GM18951 (cell line): Measurements from ENCODE around the gene CFHR5.

Experiments used
- POLR2A ChIP-seq: IDR thresholded peaks from 4 replicates; pipeline ENCODE4 v1.6.1; 2011; ENCODE audit warnings: mild to moderate bottlenecking; ENCODE audit not compliant: insufficient read length, insufficient read depth; ENCODE audit errors: extremely low read depth
- in situ Hi-C: fragments of 300-500 bp; cut with MboI; formaldehyde crosslinking; loops from one replicate; pipeline ENCODE4 v1.12.0; 2022; ENCODE audit warnings: low sequenced_read_pairs, mixed read lengths, inconsistent platforms; ENCODE audit not compliant: unreplicated experiment

CFHR5 gene

DNA sequence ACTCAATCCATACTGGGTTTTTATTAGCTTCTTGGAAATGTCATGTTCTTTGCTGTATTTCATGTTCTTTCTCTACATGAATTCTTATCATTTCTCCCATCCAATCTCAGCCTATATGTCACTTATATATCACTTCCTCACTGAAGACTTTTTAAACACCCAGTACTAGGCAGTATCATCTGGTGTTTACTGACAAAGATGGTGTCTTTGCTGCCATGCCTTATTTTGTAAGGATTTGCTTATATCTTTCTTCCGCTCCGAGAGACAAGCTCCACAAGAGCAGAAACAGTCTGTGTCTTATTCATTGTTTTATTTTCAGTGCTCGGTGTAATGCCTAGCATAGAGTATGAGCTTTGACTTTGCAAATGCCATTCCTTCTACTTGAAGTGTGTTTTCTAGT, 59.5 kb downstream of the CFHR5 start:
- TF ChIP-seq POLR2A = no peak
- in situ Hi-C loops = no loop called here

DNA sequence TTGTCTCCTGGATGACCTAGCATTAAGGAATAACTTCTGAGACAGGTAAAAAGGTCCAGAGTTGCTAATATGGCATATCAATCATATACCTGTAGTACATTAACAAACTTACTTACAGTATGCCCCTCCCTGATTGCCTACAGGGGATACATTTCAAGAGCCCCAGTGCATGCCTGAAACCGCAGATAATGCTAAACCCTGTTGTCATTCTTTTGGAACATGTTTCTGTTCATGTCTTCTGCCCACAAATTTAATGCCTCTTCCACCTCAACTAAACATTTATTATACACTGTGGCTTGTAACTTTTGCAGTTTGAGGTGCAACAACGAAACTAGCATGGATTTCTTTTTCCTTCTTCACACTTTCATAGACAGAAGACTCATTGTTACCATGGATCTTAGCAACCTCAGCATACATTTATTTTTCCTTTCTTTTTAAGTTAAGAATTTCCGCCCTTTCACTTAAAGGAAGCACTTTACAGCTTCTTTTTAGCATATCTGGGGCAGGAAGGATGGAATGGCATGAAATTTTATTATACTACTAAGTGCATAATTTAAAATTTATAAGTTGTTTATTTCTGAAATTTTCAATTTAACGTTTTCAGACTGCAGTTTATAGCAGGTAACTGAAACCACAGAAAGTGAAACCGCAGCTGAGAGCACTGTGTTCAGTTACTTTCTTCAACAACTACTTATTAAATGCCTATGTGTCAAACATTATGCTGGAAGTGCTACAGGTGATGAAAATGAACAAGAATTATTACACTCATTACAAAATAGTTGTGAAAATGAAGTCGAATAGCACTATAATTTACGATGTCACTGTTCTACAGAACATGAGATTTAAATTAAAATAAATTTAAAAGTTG, 64.4 kb downstream of the CFHR5 start:
- in situ Hi-C loops = no loop called here
- TF ChIP-seq POLR2A = no peak

DNA sequence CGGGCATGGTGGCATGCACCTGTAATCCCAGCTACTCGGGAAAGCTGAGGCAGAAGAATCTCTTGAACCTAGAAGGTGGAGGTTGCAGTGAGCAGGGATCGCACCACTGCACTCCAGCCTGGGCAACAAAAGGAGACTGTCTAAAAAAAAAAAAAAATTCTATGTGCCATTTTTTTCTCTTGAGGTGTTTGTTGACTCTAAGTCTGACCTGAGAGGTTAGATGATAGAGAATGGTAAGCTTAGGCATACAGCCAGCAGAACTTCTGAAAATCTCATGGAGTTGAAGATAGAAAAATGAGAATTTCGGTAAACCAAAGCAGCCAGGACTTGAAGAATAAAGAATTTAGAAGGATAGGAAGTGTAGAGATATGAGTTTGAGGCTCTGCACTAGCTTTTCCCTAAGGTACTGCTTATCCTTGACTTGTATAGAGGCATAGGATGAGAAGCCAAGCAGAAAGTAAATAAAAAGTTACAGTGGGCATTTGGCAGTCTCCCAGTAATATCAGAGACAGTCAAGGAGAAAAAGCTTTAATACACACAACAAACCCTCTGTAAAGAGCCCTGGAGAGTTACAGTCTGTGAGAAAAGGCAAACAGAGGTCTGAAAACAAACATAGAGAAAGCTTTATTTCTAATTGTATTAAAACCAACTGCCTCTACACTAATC, 65.5 kb downstream of the CFHR5 start:
- no peak for TF ChIP-seq POLR2A
- in situ Hi-C loops = no loop called here

DNA sequence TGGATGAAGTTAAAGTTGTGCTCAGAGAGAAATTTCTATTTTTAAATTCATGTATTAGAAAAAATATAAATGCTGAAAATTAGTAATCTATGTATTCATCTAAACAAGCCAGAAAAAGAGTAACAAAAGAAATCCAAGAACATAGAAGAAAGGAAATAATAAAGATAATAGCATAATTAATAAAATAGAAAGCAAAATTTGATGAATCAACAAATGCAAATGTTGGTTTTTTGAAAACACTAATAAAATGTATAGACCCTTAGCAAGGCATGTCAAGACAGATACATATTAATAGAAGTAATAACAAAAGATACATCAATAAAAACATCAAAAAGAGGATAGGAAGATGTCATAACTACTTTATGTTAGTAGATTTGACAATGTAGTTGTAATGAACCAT, 71.7 kb downstream of the CFHR5 start:
- in situ Hi-C loops = no loop called here
- no peak for TF ChIP-seq POLR2A
